ENCODE data around the gene HNRNPM.
"Not testable (repeated sequence)": the region's sequence is repeated elsewhere in the genome, so short reads cannot be mapped to it uniquely, and the experiment has no call there.

Gene HNRNPM

GRCh38 chr19:8444677-8445487, at the start of gene HNRNPM:
TSS of gene HNRNPM (plus strand) at chr19:8444975. CDS start at chr19:8444999, 24 bp downstream.
- DNase-seq (ENCODE audit: low read depth) = peak; percentile 100

GRCh38 chr19:8395621-8396082, 49.1 kb upstream of the HNRNPM start:
- no peak for DNase-seq (ENCODE audit: low read depth)

- no peak for DNase-seq (ENCODE audit: low read depth)
Observed at GRCh38 chr19:8396185-8396562, 48.6 kb upstream of the HNRNPM start.

- peak; percentile 51 for DNase-seq (ENCODE audit: low read depth)
Observed at GRCh38 chr19:8396563-8397203, 48.1 kb upstream of the HNRNPM start.

- no peak for DNase-seq (ENCODE audit: low read depth)
Observed at GRCh38 chr19:8397271-8397670, 47.5 kb upstream of the HNRNPM start.

GRCh38 chr19:8397746-8398310, 46.9 kb upstream of the HNRNPM start:
- no peak for DNase-seq (ENCODE audit: low read depth)

GRCh38 chr19:8398311-8398771, 46.4 kb upstream of the HNRNPM start:
- no peak for DNase-seq (ENCODE audit: low read depth)

GRCh38 chr19:8399681-8400188, 45.0 kb upstream of the HNRNPM start:
- no peak for DNase-seq (ENCODE audit: low read depth)

- no peak for DNase-seq (ENCODE audit: low read depth)
Observed at GRCh38 chr19:8401981-8402411, 42.8 kb upstream of the HNRNPM start.

- no peak for DNase-seq (ENCODE audit: low read depth)
Observed at GRCh38 chr19:8403098-8403819, 41.5 kb upstream of the HNRNPM start.

GRCh38 chr19:8403820-8404109, 41.0 kb upstream of the HNRNPM start:
- DNase-seq (ENCODE audit: low read depth) = no peak

GRCh38 chr19:8404391-8405151, 40.2 kb upstream of the HNRNPM start:
- no peak for DNase-seq (ENCODE audit: low read depth)

GRCh38 chr19:8410718-8411117, 34.1 kb upstream of the HNRNPM start:
- DNase-seq (ENCODE audit: low read depth) = not testable (repeated sequence)

GRCh38 chr19:8412783-8413628, 31.8 kb upstream of the HNRNPM start, which contains the start of gene MARCHF2:
TSS of gene MARCHF2 (plus strand) at chr19:8413305. CDS start at chr19:8421841, 8,536 bp downstream.
- peak; percentile 91 for DNase-seq (ENCODE audit: low read depth)

- no peak for DNase-seq (ENCODE audit: low read depth)
Observed at GRCh38 chr19:8413629-8413995, 31.2 kb upstream of the HNRNPM start.

GRCh38 chr19:8416796-8417195, 28.0 kb upstream of the HNRNPM start:
- DNase-seq (ENCODE audit: low read depth) = no peak

GRCh38 chr19:8421484-8422461, 23.0 kb upstream of the HNRNPM start:
- DNase-seq (ENCODE audit: low read depth) = no peak

GRCh38 chr19:8423817-8424223, 21.0 kb upstream of the HNRNPM start:
- no peak for DNase-seq (ENCODE audit: low read depth)

- not testable (repeated sequence) for DNase-seq (ENCODE audit: low read depth)
Observed at GRCh38 chr19:8425331-8425730, 19.4 kb upstream of the HNRNPM start.

Data from activated gamma-delta T cell treated with anti-CD3 and anti-CD28 coated beads, Interleukin-2, amount 50 U/mL, for 16 hours (primary cell).